Measurements from ENCODE around the gene DRG2. TPM values are rescaled to one million over a fixed set of nuclear protein-coding genes. Genes with fewer than 3 reads are reported as not detected.
A peak's percentile ranks its signal among the peaks of the same experiment; 100 is the strongest.

DRG2 gene, protein sequence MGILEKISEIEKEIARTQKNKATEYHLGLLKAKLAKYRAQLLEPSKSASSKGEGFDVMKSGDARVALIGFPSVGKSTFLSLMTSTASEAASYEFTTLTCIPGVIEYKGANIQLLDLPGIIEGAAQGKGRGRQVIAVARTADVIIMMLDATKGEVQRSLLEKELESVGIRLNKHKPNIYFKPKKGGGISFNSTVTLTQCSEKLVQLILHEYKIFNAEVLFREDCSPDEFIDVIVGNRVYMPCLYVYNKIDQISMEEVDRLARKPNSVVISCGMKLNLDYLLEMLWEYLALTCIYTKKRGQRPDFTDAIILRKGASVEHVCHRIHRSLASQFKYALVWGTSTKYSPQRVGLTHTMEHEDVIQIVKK
- total RNA-seq (2011; cell fraction: chromatin; rRNA removed; ENCODE audit: low replicate concordance), result 53.7 and 130 TPM in 2 replicates
- total RNA-seq (2011; cell fraction: nucleolus; rRNA removed), result 88.3 and 90.6 TPM in 2 replicates
- total RNA-seq (2011; cell fraction: nucleoplasm; rRNA removed), result 71.2 and 72.4 TPM in 2 replicates
- total RNA-seq (2014; rRNA removed) (30.5 and 43.1 TPM in 2 replicates), total RNA-seq (2014; rRNA removed; fragmentation: Illumina TruSeq; extraction: Trizol) (18.0 and 19.3 TPM in 2 replicates), total RNA-seq (2015; rRNA removed; fragmentation: Illumina TruSeq; extraction: Trizol) (29.1 and 30.2 TPM in 2 replicates), total RNA-seq (2021) (36.7 and 37.9 TPM in 2 replicates), polyA plus RNA-seq (2011; rRNA removed) (19.0 and 25.2 TPM in 2 replicates), polyA plus RNA-seq (2014; fragmentation: Illumina TruSeq; extraction: Trizol) (29.7 and 34.7 TPM in 2 replicates), polyA plus RNA-seq (2014; fragmentation: Nextera tagmentation; extraction: Ambion mirVana) (10 to 100 TPM in 1 of 2 experiments, 1 to 10 TPM in 1; 6.6 to 16.4 TPM), polyA plus RNA-seq (2014; rRNA removed) (26.1 and 27.5 TPM in 2 replicates), polyA minus RNA-seq (2011; rRNA and poly(A)+ RNA removed) (21.8 and 30.6 TPM in 2 replicates), Bru-seq, nascent RNA (percentile 71 among the genes with signal in this experiment), BruChase-seq, experiment 1, labeled RNA remaining after a 2-hour chase (percentile 64 among the genes with signal in this experiment), BruChase-seq, experiment 2, labeled RNA remaining after a 6-hour chase (percentile 67 among the genes with signal in this experiment)
- polyA plus RNA-seq (2011; cell fraction: cytosol; rRNA removed), result 21.7 and 32.1 TPM in 2 replicates
- polyA plus RNA-seq (2011; cell fraction: nucleus; rRNA removed), result 65.6 and 92.4 TPM in 2 replicates
- polyA plus RNA-seq (2012), result 24.0 and 30.6 TPM in 2 replicates
- 21.8 and 23.7 TPM in 2 replicates for polyA minus RNA-seq (2011; cell fraction: cytosol; rRNA and poly(A)+ RNA removed)
- 34.2 and 38.4 TPM in 2 replicates for polyA minus RNA-seq (2011; cell fraction: nucleus; rRNA and poly(A)+ RNA removed)
- long read RNA-seq, experiment 1, transcript DRG2-201 (13 exons, 1,964 nt), result major isoform, 57 of 94 reads
- long read RNA-seq, experiment 1, partial matches to known transcripts, result 23 of 94 reads
- long read RNA-seq, experiment 1, other reads (novel, unspliced or antisense), result 13 of 94 reads
- long read RNA-seq, experiment 2, transcript DRG2-201 (13 exons, 1,964 nt), result major isoform, 11 of 39 reads
- long read RNA-seq, experiment 2, partial matches to known transcripts, result 11 of 39 reads
- long read RNA-seq, experiment 2, other reads (novel, unspliced or antisense), result 15 of 39 reads
- long read RNA-seq, experiment 3, transcript DRG2-201 (13 exons, 1,964 nt), result major isoform, 34 of 44 reads
- long read RNA-seq, experiment 3, partial matches to known transcripts, result 3 of 44 reads
- long read RNA-seq, experiment 3, other reads (novel, unspliced or antisense), result 6 of 44 reads

DNA sequence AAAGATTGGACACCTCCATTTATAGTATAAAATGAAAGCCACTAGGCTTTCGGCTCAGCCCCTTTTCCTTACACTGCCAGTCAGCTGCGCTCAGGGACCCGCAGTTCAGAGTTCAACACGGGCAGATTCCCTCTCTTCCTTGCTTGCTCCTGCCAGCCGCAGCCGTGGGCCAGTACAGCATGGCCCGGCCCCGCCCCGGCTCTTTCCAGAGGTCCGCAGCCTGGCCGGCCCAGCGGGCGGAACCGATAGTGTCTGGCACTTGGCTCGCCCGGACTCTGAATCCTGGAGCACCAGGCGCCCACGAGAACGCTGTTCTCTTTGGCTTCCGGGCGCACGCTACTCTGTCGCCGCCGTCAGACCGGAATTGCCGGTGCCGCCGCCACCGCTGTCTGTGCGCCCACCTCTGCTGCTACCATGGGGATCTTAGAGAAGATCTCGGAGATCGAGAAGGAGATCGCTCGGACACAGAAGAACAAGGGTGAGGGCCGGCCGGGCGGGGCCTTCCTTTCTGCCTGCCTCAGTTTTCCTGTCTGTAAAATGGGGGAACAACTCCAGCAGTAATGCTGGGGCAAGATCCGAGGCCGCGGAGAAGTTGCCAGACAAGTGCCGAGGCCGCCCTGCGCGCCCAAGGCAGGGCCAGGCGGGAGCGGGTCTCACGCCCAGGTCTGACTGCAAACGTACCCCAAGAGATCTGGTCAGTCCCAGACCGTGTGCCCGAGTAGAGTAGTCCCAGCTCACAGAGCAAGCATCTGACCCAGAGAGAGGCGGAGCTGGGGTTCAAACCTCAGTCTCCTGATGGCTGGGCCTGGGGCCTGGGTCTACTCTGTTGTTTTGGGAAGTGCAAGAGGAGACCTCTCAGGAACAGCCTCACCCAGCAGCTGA is at the start of gene DRG2:
TSS of gene DRG2 (plus strand) at position 339 of the 882 bp plus-strand sequence. CDS start at position 415, 76 bp downstream.
- H3K9me1 ChIP-seq (ENCODE audit: control insufficient read depth, insufficient read depth, low read length), result no peaks in the 10 kb centered on the region
- FAIRE-seq (peak; percentile 64), DNase-seq (ENCODE audit: extremely low read depth in 1 of 4, low spot score in 3 of 4) (peak; percentile 81 to 92 (median 85)), ATAC-seq (peak; percentile 98)
- intact Hi-C loops (cut with micrococcal nuclease) (loop anchor here (5.0 kb wide), 1 partner anchor 46 kb away; no protein-coding TSS in a partner anchor), in situ Hi-C loops (cut with MboI) (no loop called here)
- peak within 1 kb of the TSS; percentile 78 to 99 for H3K9ac ChIP-seq (ENCODE audit: insufficient read depth in 1 of 2, low read depth in 2 of 2, low read length in 2 of 2)
- H3K27me3 ChIP-seq (ENCODE audit: control insufficient read depth in 2 of 2, insufficient read depth in 2 of 2, low read length in 2 of 2), result no peaks in the 10 kb centered on the region
- peaks cover 24% of the 10 kb centered on the region for H3K79me2 ChIP-seq (ENCODE audit: control insufficient read depth, insufficient read depth, low read length)
- WGBS (ENCODE audit: insufficient coverage, low coverage, missing lambda C conversion rate), result under 1% methylated on average over 29 of the region's 52 CpGs
- peaks cover 20% of the 10 kb centered on the region; the same call in 2 of the 3 replicates for H3K36me3 ChIP-seq (ENCODE audit: control insufficient read depth, insufficient read depth, low read length)
- H3K4me1 ChIP-seq (replicated peaks in 1 of 2; ENCODE audit: control insufficient read depth in 2 of 2, insufficient read depth in 2 of 2, low read length in 2 of 2), result peaks cover 3 to 13% of the 10 kb centered on the region in 2 experiments; a peak in 4 of 5 replicates
- no peaks in the 10 kb centered on the region for H3K9me3 ChIP-seq (replicated peaks; ENCODE audit: control insufficient read depth, insufficient read depth, low read depth, low read length)
- peak within 1 kb of the TSS; percentile 91 for H3K4me2 ChIP-seq (ENCODE audit: insufficient read depth, low read length)
- peak within 1 kb of the TSS; percentile 91 for H2AFZ ChIP-seq (ENCODE audit: low read depth, low read length)
- CTCF ChIA-PET (ENCODE audit: low intra/inter-chr PET ratio), result no interaction called here
- no peaks in the 10 kb centered on the region for H4K20me1 ChIP-seq (replicated peaks; ENCODE audit: control insufficient read depth, insufficient read depth, low read length)
- BruUV-seq (replicated peaks), result TSS peak; percentile 72
- H3K4me3 ChIP-seq, result peak within 1 kb of the TSS; percentile 67
- peak within 1 kb of the TSS; percentile 83 for H3K27ac ChIP-seq (ENCODE audit: extremely low read depth, low read depth, low read length)
- POLR2A ChIA-PET, result interaction anchor here (0.6 to 2.2 kb wide), 7 partner anchors 8 to 52 kb away, joined by 3 to 9 read pairs (median 5); no protein-coding TSS in a partner anchor
- TF ChIP-seq KAT7 (CRISPR knock-in tag; IDR thresholded peaks at IDR 0.05; ENCODE audit: borderline replicate concordance) (peak; percentile 90), RBM25 (IDR thresholded peaks at IDR 0.05; ENCODE audit: low read depth, low read length, severe bottlenecking) (peak; percentile 94), SPI1 (IDR thresholded peaks at IDR 0.05; ENCODE audit: borderline replicate concordance, low read depth, low read length) (no peak), BMI1 (IDR thresholded peaks at IDR 0.05; ENCODE audit: low read length) (no peak), RNF2 (IDR thresholded peaks at IDR 0.05) (peak; percentile 67), ZNF124 (CRISPR knock-in tag; IDR thresholded peaks at IDR 0.05) (no peak), HNRNPL (IDR thresholded peaks at IDR 0.05; ENCODE audit: low read depth, low read length) (0 out of 2 replicates have a peak, but pooled peaks have one; percentile 57), NBN (IDR thresholded peaks at IDR 0.05; ENCODE audit: low read depth) (0 out of 2 replicates have a peak, but pooled peaks have one; percentile 48), SIN3A (IDR thresholded peaks at IDR 0.05; ENCODE audit: borderline replicate concordance in 2 of 2, control insufficient read depth in 1 of 2, low read depth in 2 of 2, low read length in 2 of 2) (peak; percentile 62 to 85; a peak in 1 of 4 replicates), POLR2A (conservative IDR thresholded peaks at IDR 0.05) (peak; percentile 86), TCF7L2 (IDR thresholded peaks at IDR 0.05; ENCODE audit: low read depth, low read length) (no peak), ARNT (IDR thresholded peaks at IDR 0.05) (no peak), RHOXF2B (CRISPR knock-in tag; conservative IDR thresholded peaks at IDR 0.05) (no peak), ADNP (tag; IDR thresholded peaks at IDR 0.05) (peak; percentile 99), HDAC2 (IDR thresholded peaks at IDR 0.05) (peak; percentile 99)
- TF ChIP-seq, protein P1, sequence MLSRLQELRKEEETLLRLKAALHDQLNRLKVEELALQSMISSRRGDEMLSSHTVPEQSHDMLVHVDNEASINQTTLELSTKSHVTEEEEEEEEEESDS (CRISPR knock-in tag; IDR thresholded peaks at IDR 0.05), result no peak
